Measurements from ENCODE around the gene HERC4.

GRCh38 chr10:67935223-67935622 lies 139.9 kb downstream of the HERC4 start:
- TF ChIP-seq, protein P1, sequence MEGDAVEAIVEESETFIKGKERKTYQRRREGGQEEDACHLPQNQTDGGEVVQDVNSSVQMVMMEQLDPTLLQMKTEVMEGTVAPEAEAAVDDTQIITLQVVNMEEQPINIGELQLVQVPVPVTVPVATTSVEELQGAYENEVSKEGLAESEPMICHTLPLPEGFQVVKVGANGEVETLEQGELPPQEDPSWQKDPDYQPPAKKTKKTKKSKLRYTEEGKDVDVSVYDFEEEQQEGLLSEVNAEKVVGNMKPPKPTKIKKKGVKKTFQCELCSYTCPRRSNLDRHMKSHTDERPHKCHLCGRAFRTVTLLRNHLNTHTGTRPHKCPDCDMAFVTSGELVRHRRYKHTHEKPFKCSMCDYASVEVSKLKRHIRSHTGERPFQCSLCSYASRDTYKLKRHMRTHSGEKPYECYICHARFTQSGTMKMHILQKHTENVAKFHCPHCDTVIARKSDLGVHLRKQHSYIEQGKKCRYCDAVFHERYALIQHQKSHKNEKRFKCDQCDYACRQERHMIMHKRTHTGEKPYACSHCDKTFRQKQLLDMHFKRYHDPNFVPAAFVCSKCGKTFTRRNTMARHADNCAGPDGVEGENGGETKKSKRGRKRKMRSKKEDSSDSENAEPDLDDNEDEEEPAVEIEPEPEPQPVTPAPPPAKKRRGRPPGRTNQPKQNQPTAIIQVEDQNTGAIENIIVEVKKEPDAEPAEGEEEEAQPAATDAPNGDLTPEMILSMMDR (IDR thresholded peaks at IDR 0.05; ENCODE audit: insufficient read depth, low read depth, low read length): no peak
- no peak for TF ChIP-seq EZH2 (IDR thresholded peaks at IDR 0.05; ENCODE audit: insufficient read depth, low read length)

Data from astrocyte (in vitro differentiated cells and primary cell).